NB4 (cell line): ENCODE measurements around the gene MYO16.

Experiments used
- DNase-seq: peaks from one replicate; pipeline ENCODE4 v3.0.0; 2010; ENCODE audit warnings: low read depth
- H3K4me3 ChIP-seq: one replicate; pipeline ENCODE4 v1.5.1; 2011; ENCODE audit warnings: mild to moderate bottlenecking, low read depth, low read length, moderate library complexity
- MYC ChIP-seq: IDR thresholded peaks from 2 replicates; pipeline ENCODE4 v1.6.1; 2011; ENCODE audit warnings: low read depth, low read length
- POLR2A ChIP-seq: IDR thresholded peaks from 2 replicates; pipeline ENCODE4 v1.6.1; 2011; ENCODE audit warnings: mild to moderate bottlenecking; ENCODE audit not compliant: insufficient read length; ENCODE audit errors: extremely low read depth
- TF ChIP-seq, protein P1 (sequence below): IDR thresholded peaks from one replicate; pipeline ENCODE4 v1.5.1; 2012; ENCODE audit warnings: low read depth, low read length
- TF ChIP-seq, protein P2 (sequence below): IDR thresholded peaks from 2 replicates; pipeline ENCODE4 v1.6.1; 2011; ENCODE audit warnings: low read depth, low read length

Gene MYO16

DNA sequence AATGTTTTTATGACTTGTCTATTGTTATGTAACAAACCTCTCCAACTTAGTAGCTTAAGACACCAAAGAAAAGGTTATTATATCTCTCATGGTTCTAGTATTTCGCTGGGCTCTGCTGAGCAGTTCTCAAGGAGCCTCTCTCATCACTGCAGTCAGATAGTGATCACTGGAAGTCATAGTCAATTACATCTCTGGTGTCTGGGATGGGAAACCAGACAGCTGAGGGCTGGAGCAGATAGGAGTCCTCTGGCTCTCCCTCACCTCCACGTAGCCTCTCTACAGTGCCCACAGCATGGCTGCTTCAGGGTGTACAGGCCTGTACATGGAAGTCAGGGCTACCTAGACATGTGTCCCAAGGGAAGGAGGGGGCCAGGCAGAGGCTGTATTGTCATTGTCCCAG is 507.5 kb downstream of the MYO16 start:
- H3K4me3 ChIP-seq, result no peak overlapping the region
- no peak for DNase-seq
- TF ChIP-seq MYC (no peak), POLR2A (no peak)
- TF ChIP-seq, protein P1, sequence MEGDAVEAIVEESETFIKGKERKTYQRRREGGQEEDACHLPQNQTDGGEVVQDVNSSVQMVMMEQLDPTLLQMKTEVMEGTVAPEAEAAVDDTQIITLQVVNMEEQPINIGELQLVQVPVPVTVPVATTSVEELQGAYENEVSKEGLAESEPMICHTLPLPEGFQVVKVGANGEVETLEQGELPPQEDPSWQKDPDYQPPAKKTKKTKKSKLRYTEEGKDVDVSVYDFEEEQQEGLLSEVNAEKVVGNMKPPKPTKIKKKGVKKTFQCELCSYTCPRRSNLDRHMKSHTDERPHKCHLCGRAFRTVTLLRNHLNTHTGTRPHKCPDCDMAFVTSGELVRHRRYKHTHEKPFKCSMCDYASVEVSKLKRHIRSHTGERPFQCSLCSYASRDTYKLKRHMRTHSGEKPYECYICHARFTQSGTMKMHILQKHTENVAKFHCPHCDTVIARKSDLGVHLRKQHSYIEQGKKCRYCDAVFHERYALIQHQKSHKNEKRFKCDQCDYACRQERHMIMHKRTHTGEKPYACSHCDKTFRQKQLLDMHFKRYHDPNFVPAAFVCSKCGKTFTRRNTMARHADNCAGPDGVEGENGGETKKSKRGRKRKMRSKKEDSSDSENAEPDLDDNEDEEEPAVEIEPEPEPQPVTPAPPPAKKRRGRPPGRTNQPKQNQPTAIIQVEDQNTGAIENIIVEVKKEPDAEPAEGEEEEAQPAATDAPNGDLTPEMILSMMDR, result no peak
- TF ChIP-seq, protein P2, sequence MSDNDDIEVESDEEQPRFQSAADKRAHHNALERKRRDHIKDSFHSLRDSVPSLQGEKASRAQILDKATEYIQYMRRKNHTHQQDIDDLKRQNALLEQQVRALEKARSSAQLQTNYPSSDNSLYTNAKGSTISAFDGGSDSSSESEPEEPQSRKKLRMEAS, result no peak

DNA sequence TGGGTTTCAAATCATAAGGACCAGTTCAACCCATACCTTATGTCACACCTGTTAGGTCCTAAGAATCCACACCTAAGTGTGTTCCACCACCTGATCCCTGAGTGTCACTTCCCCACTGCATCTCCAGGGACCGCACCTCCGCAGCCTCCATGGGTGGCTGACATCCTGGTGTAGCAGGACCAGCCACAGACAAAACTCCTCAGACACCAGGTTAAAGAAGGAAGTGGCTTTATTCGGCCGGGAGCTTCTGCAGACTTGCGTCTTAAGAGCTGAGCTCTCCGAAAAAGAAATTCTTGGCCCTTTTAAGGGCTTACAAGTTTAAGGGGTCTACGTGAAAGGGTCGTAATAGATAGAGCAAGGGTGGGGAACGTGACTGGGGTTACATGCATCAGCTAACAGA is 509.9 kb downstream of the MYO16 start:
- TF ChIP-seq, protein P1, result no peak
- TF ChIP-seq POLR2A (no peak), MYC (no peak)
- TF ChIP-seq, protein P2, result no peak
- H3K4me3 ChIP-seq, result no peak overlapping the region
- DNase-seq, result no peak

DNA sequence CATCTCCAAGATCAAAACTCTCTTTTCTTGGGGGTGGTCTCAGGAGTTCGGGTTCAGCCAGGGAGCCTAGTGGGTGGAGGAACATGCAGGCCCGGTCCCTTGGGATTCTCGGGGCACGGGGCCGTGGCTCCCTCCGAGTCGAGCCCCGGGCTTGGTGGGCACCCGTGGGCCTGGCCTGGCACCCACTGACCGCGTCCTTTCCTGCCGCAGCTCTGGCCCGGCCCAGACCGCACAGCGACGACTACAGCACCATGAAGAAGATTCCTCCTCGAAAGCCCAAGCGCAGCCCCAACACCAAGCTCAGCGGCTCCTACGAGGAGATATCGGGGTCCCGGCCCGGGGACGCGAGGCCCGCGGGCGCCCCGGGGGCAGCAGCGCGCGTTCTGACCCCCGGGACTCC is 510.6 kb downstream of the MYO16 start:
- H3K4me3 ChIP-seq, result no peak overlapping the region
- no peak for TF ChIP-seq POLR2A
- no peak for TF ChIP-seq MYC
- TF ChIP-seq, protein P1, result no peak
- TF ChIP-seq, protein P2, result no peak
- DNase-seq, result no peak

DNA sequence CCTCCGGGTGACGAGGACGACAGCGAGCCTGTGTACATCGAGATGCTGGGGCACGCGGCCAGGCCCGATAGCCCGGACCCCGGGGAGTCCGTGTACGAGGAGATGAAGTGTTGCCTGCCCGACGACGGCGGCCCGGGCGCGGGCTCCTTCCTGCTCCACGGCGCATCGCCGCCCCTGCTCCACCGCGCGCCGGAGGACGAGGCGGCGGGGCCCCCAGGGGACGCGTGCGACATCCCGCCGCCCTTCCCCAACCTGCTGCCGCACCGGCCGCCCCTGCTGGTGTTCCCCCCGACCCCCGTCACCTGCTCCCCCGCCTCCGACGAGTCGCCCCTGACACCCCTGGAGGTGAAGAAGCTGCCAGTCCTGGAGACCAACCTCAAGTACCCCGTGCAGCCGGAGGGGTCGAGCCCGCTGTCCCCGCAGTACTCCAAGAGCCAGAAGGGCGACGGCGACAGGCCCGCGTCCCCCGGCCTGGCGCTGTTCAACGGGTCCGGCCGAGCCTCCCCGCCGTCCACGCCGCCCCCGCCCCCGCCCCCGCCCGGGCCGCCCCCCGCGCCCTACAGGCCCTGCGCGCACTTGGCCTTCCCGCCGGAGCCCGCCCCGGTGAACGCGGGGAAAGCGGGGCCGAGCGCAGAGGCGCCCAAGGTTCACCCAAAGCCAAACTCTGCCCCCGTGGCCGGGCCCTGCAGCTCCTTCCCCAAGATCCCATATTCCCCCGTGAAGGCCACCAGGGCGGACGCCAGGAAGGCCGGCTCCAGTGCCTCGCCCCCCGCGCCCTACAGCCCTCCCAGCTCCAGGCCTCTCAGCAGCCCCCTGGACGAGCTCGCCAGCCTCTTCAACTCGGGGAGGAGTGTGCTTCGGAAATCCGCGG is 511.3 kb downstream of the MYO16 start:
- H3K4me3 ChIP-seq, result no peak overlapping the region
- TF ChIP-seq, protein P1, result no peak
- TF ChIP-seq, protein P2, result no peak
- TF ChIP-seq MYC (no peak), POLR2A (no peak)
- no peak for DNase-seq

DNA sequence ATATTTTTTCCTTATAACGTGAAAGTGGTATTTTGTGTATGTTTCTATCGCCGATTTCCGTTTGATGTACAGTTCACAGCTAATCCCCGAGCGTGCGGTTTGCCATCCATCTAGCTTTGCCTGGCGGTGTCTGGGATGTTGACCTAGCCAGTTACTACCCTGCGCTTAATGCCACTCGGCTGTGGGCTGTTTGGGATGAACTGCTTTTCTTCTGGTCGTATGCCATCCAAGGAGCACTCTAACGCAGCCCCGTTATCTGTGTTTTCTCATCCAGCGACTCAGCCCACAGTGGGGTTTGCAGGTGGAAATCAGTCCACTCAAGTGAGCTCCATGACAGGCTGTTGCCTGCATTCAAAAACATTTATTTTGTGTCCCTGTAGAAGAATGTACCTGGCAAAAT is 512.3 kb downstream of the MYO16 start:
- TF ChIP-seq MYC, result no peak
- TF ChIP-seq POLR2A, result no peak
- TF ChIP-seq, protein P2, result no peak
- TF ChIP-seq, protein P1, result no peak

More for the DNA sequence above, 512.3 kb downstream of the MYO16 start:
- H3K4me3 ChIP-seq, result no peak overlapping the region
- DNase-seq, result no peak
